ENCODE data around the gene COX6B2.

COX6B2 gene

DNA sequence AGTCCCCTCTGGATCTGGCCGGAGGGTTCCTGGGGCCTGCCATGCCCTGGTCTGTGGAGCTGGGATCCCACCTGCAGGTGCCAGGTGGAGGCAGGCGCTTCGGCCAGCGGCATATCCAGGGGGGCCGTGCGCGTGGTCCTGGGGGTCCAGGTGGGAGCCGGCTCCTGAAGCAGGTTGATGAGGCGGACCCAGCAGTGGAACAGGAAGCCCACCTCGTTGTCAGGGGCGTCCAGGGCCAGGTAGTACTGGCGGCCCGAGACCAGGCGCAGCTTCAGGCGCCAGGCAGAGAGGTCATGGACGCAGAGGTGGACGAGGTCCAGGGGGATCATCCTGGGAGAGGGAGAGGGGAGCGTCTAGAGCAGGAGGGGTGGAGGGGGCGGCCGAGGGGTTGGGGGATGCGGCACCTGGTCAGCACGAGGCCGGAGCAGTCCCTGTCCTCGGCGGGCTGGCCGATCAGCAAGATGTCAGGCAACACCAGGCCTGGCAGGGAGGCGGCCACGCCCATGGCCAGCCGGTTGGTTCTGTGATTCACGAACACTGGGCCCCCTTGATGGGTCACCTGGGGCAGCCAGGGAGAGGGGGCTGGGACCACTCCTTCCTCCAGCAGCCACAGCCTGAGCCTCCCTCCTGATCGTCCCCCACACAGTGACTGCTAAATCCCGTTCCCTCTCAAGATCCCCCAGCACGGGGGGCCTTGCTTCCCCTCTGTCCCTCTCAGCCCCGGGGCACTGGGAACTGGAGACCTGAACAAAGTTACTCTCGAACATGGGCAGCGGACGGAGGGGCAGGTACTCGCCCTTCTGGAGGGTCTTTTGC lies 7.9 kb upstream of the COX6B2 start:
- DNase-seq, result no peak

DNA sequence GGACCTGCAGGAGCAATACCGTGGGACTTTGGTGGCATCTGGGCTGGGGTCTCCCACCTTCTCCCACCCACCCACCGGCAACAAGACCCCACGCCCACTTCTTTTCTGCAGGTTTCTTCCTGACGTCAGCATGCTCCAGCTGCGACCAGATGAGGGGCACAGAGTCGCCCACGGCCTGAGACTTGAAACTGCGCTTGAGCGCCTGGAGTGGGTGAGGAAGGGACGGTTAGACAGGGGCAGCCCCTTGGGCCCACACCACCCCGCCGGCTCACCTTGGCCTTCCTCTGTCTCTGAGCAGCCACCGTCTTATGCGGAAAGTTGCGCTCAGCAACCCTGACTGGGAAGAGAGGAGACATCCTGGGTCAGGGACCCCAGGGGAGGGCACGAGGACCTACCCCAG lies 6.4 kb upstream of the COX6B2 start:
- no peak for DNase-seq

DNA sequence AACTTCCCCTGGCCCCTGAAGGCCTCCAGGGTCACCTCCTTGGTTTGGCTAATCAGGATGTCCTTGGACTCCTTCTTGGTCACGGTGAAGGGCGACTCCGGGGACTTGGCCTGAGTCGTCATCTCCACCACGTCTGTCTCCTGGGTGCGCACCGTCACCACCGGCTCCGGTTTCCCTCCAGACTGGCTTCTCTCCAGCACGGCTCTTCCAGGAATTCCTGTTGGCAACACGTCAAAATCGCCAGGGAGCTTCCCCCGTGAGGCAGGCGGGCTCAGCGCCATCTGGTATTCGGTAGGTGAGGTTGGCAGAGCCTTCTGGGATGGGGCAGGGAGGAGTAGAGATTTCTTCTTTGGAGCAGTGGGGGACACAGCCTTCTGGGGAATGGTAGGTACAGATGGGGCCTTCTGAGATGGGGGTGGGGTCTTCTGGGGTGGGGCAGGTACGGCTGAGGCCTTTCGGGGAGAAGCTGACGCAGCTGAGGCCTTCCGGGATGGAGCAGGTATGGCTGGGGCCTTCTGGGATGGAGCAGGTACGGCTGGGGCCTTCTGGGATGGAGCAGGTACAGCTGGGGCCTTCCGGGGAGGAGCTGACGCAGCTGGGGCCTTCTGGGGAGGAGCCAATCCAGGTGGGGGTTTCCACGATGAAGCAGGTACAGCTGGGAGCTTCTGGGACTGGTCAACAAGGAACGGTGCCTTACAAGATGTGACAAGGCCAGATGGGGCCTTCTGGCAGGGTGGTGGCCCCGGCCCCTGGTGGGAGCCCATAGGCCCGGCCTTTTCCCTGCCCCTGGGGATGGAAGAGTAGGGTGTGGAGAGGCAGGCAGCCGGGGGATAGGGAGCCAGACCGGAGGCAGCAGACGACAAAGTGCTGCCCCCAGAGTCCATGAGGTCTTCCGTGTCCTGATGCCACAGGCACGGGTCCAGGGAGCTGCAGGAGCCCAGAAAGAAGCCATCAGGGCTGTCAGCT lies 4.7 kb upstream of the COX6B2 start:
- DNase-seq, result no peak

DNA sequence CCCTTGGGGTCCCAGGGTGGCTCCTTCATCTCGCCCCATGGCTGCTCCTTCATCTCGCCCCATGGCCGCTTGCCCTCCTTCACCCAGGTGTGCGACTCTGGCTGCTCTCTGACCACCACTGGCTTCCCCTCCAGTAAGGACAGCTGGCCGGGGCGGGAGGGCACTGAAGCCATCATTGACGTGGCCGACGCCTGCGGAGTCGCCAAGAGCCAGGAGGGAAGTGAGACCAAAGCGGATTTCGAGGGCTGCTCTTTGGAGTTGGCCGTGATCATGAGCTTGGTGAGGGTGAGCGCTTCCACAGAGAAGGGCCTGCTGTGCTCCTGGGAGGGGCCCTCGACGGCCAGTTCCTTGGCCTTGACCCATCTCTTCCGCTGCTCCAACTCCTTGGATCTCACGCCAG lies 4.0 kb upstream of the COX6B2 start:
- no peak for DNase-seq

DNA sequence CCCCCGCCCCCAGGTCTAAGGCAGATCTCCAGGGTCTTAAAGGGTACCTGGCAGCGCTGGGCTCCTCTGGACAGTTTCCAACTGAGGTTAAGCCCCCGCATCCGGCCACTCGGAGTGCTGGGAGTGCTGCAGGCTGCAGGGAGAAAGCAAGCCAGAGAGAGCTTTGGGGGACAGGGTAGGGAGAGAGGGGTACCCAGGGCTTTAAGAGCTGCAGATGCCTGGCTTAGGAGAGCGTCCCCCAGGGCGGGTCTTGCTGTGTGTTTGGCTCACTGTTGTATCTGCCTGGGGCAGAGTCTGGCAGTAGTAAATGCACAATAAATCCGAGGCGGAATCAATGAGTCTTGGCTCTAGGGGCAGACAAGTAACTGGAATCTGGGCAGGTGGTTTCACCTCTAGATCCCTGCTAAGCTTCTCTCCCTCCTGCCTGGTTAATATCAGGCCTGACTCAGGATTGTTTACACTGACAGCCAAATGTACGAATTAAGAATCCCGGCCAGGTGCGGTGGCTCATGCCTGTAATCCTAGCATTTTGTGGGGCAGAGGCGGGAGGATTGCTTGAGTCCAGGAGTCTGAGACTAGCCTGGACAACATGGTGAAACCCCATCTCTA lies 798 bp upstream of the COX6B2 start:
- no peak for DNase-seq

DNA sequence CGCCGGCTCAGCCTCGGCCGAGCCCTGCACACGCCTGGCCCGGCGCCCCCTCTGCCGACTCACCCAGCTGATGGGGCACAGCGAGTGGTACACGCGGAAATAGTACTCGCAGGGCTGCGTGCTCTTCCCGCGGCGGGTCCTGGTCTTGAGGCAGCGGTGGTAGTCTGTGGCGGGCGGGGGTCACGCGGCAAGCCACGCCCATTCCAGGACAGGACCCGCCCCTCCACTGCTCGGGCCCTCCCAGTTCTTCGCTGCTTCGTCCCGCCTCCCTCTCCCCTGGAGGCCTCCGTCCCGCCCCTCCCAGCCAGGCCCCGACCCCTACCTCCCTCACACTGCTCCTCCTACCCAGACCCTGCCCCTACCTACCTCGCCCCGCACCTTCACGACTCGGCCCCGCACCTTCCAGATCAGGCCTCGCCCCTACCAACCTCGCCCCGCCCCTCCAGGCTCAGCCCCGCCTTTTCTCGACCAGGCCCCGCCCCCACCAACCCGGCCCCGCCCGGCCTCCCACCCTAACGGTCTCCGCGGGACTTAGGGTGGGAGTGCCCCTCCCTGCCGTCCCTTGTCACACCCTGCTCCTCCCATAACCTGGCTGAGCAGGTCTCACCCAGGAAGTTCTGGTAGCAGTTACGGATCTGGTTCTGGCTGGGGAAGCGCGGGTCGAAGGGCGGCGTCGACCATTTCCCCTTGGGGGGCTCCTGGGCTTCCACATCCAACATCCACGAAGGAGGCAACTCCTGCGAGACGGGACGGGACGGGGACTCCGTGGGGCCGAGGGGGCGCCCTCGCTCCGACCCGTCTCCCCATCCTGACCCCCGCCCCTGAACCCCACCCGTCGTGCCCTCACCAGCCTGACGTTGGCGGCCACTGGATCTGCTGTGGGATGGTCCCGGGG lies 469 bp downstream of the COX6B2 start:
- peak; percentile 20 to 81 for DNase-seq

DNA sequence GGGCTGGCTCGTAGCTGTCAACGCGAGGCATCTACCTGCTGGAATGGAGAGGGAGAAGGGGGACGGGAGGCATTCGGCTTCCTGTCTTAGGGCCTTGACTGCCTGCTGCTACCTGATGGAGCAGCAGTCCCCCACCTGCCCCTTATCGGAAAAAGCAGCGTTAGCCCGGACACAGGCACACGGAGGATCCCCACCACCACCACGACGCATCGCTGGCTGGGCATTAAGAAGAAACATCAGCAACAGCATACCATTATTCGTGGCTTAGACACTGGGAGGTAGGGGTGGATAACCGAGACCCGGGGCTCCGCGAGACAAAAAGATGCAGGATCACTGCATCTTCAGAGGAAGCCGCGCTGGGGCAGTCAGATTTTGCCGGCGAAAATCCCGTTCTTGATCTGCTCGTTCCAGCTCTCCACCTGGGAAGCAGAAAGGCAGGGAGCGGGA lies 1.1 kb downstream of the COX6B2 start:
- DNase-seq, result no peak

DNA sequence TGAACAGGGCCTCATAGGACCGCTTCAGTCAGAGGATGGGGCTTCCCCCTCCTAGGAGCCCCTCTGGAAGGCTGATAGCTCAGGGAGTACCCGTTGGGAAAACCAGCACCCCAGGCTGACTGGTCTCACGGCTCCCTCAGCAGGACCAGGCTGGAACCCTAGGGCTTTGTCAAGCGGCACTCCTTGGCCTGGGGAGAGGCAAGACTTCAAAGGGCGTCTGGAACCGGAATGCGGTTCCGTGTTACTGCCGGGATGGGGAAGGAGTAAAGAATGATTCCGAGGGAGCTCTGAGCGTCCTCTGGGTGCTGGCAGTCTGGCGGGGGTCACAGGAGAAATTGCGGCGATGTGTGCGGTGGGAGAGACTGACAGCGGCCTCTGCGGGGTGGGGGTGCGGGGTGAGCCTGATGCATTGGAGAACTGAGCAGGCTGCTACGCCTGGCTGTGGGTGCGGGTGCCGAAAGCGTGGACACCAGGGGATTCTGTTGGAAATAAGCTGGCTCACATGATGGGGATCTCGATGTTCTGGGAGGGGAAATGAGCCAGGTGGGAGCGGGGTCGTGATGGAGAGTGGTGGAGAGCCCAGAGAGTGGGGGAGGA lies 1.9 kb downstream of the COX6B2 start:
- no peak for DNase-seq

DNA sequence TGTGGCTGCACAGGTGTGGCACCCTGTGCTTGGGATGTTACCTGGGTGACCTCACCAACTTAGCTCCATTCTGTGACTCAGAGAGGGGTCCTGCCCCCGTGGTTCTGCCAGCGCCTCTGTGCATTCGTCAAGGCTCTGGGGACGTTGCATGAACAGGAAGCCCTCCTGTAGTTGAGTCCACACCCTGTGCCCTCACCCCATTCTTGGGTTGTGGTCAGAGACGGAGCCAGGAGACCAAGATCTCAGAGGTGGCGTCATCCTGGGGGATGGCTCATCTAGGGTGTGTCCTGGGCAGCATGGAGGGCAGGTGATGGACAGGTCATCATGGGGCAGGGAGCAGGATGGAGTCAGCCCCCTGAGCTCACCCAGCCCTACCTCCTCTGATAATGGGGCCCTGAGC lies 2.5 kb downstream of the COX6B2 start:
- DNase-seq, result no peak

DNA sequence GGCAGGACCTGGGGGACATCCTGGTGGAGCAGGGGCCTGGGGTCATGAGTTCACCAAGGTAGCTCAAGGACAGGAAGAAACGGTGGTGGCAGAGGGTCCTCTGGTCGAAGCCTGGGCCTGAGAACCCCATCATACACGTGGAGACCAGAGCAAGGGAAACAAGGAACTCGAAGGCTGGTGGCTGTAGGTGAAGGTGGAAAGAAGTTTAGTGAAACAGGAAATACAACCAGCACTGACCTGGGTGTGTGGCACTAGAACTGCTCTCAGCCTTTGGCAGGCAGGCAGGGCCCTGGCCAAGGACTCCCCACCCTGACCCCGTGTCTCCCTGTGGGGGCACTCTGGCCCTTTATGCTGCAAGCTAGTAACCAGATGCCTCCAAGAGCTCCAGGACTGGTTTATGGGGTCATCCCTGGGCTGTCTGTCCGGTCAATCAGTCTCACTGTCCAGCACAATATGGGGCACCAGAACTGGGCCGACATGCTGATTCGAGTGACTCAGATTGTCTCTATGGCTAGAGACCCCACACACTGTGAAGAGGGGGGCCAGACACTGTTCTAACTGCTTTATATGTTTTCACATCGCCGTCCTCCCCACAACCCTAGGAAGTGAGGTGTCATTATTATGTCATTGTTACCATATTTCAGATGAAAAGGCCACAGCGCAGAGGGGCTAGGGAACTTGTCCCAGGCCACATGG lies 3.8 kb downstream of the COX6B2 start:
- DNase-seq, result no peak

DNA sequence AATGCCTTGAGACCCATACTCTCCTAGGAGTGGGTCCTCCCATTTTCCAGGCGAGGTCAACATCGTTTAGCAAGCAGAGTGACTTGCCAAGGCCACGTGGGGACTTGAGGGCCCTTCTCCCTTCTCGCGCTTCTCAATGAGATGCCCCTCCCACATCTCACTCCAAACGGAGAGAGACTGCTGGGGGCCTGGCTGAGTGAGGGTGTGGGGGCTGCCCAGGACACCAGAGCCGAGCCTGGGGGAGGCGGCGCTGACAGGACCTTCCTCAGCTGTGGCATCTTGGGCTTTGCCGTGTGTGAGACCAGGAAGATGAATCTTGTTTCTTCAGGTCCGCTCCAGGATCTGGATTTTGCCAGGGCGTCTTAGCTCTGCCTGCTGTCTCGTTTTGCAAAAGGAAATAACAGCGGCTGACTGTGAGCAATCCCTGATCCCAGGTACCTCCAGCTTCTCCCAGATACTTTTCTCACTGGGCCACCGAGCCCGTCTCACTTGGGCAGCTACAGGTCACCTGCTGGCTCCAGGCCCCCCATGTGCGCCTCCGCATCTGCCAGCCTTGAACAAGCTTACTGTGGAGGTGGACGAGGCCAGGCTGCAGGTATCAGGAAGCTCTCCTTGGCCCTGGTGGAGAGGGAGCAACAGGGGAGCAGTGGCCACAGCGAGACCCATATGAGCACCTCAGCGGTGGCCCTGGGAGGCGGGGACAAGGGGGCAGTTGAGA lies 6.0 kb downstream of the COX6B2 start:
- DNase-seq, result no peak

DNA sequence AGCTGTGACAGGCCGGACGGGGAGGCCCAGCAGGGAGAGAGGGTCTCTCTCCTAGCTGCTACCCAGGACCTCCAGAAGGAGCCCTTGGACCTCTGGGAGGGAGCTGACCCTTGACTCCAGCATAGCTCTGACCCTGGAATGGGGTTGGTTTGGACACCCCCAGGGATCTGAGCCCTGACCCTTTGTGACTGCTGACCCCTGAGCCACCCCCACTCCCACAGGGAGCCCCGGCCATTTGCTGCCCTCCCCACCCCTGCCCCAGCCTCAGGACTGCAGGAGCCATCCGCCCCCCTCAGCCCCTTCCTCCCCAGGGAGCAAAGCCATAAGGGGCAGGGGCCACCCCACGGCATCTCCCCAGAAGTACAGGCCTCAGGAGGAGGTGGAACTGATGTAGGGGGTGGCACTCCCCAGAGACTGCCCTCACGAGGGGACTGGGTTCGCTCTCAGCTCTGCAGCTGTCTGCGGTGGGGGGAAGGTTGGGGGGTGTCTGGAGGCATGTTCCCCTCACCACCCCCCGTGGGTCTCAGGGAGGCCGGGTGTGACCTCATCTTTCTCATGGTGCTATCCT lies 7.0 kb downstream of the COX6B2 start:
- no peak for DNase-seq

DNA sequence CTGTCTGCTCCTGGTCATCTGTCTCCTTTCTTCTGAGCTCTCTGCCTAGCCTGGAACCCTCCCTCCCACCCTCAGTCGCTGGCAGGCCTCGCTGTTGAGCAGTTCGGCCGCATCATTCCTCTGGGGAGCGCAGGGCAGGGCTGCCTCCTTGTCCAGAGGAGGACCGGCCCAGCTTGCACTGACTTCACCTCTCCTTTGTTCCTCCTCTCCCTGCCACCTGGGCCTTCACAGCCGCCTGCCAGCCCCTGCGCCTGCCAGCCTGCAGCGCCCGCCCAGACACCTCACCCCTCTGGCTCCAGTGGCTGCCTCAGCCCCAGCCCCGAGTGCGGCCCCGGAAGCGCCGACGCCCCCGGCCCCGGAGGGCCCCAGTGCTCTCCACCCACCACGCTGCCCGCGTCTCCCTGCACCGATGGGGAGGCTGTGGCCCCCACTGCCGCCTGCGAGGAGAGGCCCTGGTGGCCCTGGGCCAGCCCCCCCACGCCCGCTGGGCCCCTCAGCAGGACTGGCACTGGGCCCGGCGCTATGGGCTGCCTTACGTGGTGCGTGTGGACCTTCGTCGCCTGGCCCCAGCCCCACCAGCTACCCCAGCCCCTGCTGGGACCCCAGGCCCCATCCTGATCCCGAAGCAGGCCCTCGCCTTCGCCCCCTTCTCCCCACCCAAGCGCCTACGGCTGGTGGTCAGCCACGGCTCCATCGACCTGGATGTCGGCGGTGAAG lies 7.6 kb downstream of the COX6B2 start:
- DNase-seq, result no peak

DNA sequence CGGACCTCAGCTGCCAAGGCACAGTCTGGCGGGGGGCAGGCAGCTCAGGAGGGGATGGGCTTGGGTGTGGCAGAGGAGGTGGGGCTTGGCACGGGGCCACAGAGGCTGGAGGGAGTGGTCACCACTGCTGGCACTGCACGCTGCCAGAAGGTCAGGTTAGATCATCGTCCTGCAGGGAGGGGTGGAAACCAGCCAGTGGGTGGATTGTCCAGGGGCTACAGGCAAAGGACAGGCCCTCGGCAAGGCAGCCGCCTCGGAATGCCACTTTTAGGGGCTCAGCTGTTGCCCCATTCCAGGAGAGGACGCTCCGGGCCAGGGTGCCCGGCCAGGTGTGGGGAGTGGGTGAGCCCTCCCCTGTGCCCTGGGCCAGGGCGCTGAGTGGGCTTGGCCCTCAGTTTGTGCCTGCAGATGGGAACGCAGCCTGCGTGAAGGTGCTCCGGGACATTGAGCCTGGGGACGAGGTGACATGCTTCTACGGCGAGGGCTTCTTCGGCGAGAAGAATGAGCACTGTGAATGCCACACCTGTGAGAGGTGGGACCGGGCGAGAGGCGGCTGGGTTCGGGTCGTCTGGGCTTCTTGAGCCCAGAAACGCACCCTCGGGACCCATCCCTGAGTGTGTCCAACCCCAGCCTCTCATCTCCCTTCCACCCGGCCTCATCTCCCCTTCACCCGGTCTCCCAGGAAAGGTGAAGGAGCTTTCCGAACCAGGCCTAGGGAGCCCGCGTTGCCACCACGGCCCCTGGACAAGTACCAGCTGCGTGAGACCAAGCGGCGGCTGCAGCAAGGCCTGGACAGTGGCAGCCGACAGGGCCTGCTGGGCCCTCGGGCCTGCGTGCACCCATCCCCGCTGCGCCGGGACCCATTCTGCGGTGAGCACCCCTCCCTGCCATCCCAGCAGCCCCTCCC lies 8.4 kb downstream of the COX6B2 start:
- DNase-seq, result no peak

DNA sequence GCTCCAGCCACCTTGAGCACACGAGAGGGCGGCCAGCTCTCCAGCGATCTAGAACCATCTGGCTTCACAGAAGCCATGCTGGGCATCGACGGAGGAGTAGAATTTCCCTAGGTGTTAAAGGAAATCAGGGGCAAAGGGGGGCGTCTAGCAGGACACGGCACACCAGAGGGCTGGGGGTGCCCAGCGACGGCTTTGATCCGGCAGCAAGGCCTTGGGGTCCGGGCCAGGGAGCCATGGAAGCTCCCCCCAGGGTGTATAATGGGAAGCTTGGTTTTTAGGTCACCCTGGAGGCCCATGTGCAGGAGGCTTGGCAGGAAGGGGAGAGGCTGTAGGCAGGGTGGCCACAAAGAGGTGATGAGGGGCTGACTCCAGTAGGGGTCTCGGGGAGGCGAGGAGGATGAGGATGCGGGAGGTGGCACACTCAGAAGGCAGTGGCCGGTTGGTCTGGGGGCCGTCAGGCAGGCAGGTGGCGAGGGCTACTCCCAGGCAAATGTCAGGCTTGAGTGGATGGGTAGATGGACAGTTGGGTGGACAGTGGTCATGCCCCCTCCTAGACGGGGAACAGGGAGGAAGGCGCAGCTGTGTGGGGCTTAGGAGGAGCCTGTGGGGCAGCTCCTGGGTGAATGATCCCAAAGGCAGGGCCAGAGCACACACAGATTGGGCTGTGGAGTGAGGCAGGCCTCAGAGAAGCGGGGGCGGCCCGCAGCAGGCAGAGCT lies 9.3 kb downstream of the COX6B2 start:
- DNase-seq, result no peak

DNA sequence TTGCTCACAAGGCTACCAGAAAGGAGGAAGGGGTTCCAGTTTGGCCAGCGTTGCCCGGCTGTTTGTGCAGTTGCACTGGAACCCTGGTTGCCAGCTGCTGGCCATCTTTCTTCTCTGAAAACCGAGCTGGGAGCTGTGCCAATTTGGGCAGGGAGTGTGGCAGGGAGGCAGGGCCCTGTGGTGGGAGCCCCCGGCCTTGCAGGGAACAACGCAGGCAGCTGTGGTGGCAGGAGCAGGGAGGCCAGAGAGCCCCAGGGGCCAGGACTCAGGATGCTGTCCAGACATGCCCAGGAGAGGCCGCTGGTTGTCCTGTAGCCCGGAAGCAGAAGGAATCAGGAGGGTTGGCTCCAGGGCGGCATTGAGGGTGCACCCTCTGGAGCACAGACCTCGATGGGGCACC lies 10.1 kb downstream of the COX6B2 start:
- no peak for DNase-seq

DNA sequence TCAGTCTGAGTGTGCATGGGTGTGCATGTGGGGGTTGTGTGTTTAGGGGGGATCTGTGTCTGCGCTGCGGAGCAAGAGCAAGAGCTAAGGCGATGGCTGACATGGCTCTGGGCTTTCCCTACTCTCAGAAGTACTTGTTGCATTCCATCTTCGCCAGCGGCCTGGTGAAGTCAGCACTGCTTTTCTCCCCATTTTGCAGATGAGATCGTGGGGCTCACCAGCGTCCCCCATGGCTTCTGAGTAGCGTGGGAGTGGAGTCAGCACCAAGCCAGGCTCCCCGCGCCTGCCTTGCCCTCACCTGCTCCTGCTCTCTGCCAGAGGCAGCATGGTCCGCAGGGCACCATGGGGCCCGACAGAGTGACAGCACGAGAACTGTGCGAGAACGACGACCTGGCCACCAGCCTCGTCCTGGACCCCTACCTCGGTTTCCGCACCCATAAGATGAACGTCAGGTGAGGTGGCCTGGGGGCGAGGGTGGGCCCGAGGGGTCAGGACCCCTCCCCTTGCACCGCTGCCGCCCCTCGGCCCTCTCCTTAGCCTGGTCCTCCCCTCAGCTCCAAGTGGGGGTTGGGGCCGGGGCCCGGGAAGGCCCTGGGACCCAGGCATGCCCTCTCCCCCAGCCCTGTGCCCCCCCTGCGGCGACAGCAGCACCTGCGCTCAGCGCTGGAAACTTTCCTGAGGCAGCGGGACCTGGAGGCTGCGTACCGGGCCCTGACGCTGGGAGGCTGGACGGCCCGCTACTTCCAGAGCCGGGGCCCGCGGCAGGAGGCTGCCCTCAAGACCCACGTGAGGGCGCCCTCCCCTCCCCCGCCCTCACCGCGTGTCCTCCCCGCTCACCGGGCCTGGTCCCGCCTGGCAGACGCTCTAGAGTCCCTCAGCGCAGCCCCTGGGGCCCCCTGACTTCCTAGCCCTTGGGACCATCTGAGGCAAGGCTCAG lies 12.7 kb downstream of the COX6B2 start:
- DNase-seq, result no peak
